ENCODE measurements around the gene NCF1.
"Not testable (repeated sequence)": the region's sequence is repeated elsewhere in the genome, so short reads cannot be mapped to it uniquely, and the experiment has no call there.

Gene NCF1

GRCh38 chr7:74773760-74774750 is at the start of gene NCF1:
TSS of gene NCF1 (plus strand) at chr7:74774011. CDS start at chr7:74774032, 21 bp downstream.
- DNase-seq (ENCODE audit: low read depth), result not testable (repeated sequence)

GRCh38 chr7:74725840-74726239 is 48.0 kb upstream of the NCF1 start:
- DNase-seq (ENCODE audit: low read depth), result no peak

GRCh38 chr7:74726309-74727101 is 47.3 kb upstream of the NCF1 start:
- DNase-seq (ENCODE audit: low read depth), result no peak

- DNase-seq (ENCODE audit: low read depth), result not testable (repeated sequence)
Measured at GRCh38 chr7:74728686-74729085, 45.1 kb upstream of the NCF1 start.

- not testable (repeated sequence) for DNase-seq (ENCODE audit: low read depth)
Measured at GRCh38 chr7:74730186-74730585, 43.6 kb upstream of the NCF1 start.

GRCh38 chr7:74739974-74740703 is 33.7 kb upstream of the NCF1 start:
- DNase-seq (ENCODE audit: low read depth), result not testable (repeated sequence)

- not testable (repeated sequence) for DNase-seq (ENCODE audit: low read depth)
Measured at GRCh38 chr7:74743936-74744557, 29.8 kb upstream of the NCF1 start.

GRCh38 chr7:74753921-74754482 is 19.8 kb upstream of the NCF1 start:
- DNase-seq (ENCODE audit: low read depth), result not testable (repeated sequence)

- DNase-seq (ENCODE audit: low read depth), result not testable (repeated sequence)
Measured at GRCh38 chr7:74756673-74757072, 17.1 kb upstream of the NCF1 start.

- DNase-seq (ENCODE audit: low read depth), result not testable (repeated sequence)
Measured at GRCh38 chr7:74758268-74758667, 15.5 kb upstream of the NCF1 start.

- not testable (repeated sequence) for DNase-seq (ENCODE audit: low read depth)
Measured at GRCh38 chr7:74758982-74759381, 14.8 kb upstream of the NCF1 start.

- not testable (repeated sequence) for DNase-seq (ENCODE audit: low read depth)
Measured at GRCh38 chr7:74765205-74765918, 8.4 kb upstream of the NCF1 start.

GRCh38 chr7:74766509-74766908 is 7.3 kb upstream of the NCF1 start:
- not testable (repeated sequence) for DNase-seq (ENCODE audit: low read depth)

- DNase-seq (ENCODE audit: low read depth), result not testable (repeated sequence)
Measured at GRCh38 chr7:74766991-74767390, 6.8 kb upstream of the NCF1 start.

GRCh38 chr7:74770062-74770461 is 3.7 kb upstream of the NCF1 start:
- DNase-seq (ENCODE audit: low read depth), result not testable (repeated sequence)

GRCh38 chr7:74772093-74772492 is 1.7 kb upstream of the NCF1 start:
- not testable (repeated sequence) for DNase-seq (ENCODE audit: low read depth)

GRCh38 chr7:74775111-74775510 is 1.3 kb downstream of the NCF1 start:
- DNase-seq (ENCODE audit: low read depth), result not testable (repeated sequence)

GRCh38 chr7:74779053-74779452 is 5.2 kb downstream of the NCF1 start:
- DNase-seq (ENCODE audit: low read depth), result not testable (repeated sequence)

GRCh38 chr7:74781746-74782145 is 7.9 kb downstream of the NCF1 start:
- DNase-seq (ENCODE audit: low read depth), result not testable (repeated sequence)

GRCh38 chr7:74783595-74783994 is 9.8 kb downstream of the NCF1 start:
- not testable (repeated sequence) for DNase-seq (ENCODE audit: low read depth)
